Thyroid gland (tissue), 4 donors: ENCODE data around the gene NMNAT1. TPM values are rescaled to one million over a fixed set of nuclear protein-coding genes. Genes with fewer than 3 reads are reported as not detected.
"Not testable (repeated sequence)": the region's sequence is repeated elsewhere in the genome, so short reads cannot be mapped to it uniquely, and the experiment has no call there.

Experiments
- DNase-seq, 2 donors: peaks; one replicate each; pipeline ENCODE4 v3.0.0-alpha.2; 2019
- H3K27ac ChIP-seq, 3 donors: fragments of 200-600 bp; sonication (generic); 1 replicate in 2 of 3; 2 replicates in 1 of 3; pipeline ENCODE4 v1.5.1; 2016 to 2019; ENCODE audit warnings: mild to moderate bottlenecking in 1 of 3, moderate library complexity in 1 of 3
- H3K27me3 ChIP-seq: fragments of 200-600 bp; sonication (generic); one replicate; pipeline ENCODE4 v1.5.1; 2019
- H3K36me3 ChIP-seq, 2 donors: fragments of 200-600 bp; sonication (generic); one replicate each; pipeline ENCODE4 v1.5.1; 2016 to 2019
- H3K4me1 ChIP-seq, 2 donors: fragments of 200-600 bp; sonication (generic); one replicate each; pipeline ENCODE4 v1.5.1; 2017 to 2019
- H3K4me3 ChIP-seq, 3 donors: fragments of 200-600 bp; sonication (generic); replicated peaks in 1 of 3; 1 replicate in 2 of 3; 2 replicates in 1 of 3; pipeline ENCODE4 v1.5.1; 2016; ENCODE audit warnings: mild to moderate bottlenecking in 1 of 3
- H3K9me3 ChIP-seq: fragments of 200-600 bp; sonication (generic); one replicate; pipeline ENCODE4 v1.5.1; 2017
- CTCF ChIP-seq, 6 experiments: fragments of 200-600 bp in 3 of 6; fragments of 450-650 bp in 3 of 6; sonication (generic) in 3 of 6; IDR thresholded peaks; one replicate each; pipeline ENCODE4 v1.5.1; 2016 to 2019; ENCODE audit warnings: antibody characterized with exemption in 6 of 6, mild to moderate bottlenecking in 2 of 6, inconsistent platforms in 1 of 6, moderate library complexity in 1 of 6
- POLR2A ChIP-seq, 2 donors: fragments of 450-650 bp; IDR thresholded peaks; one replicate each; pipeline ENCODE4 v1.6.1; 2017; ENCODE audit warnings: antibody characterized with exemption in 2 of 2, mild to moderate bottlenecking in 2 of 2, moderate library complexity in 1 of 2
- WGBS, 2 donors: methylation state at CpG; one replicate each; pipeline ENCODE4 v1.1.5; 2017; 5-methylcytosine and 5-hydroxymethylcytosine counted together
- intact Hi-C: fragments of 100-400 bp; cut with DNase I; formaldehyde crosslinking; loops from one replicate; pipeline ENCODE4 v1.15.1; 2023
- total RNA-seq, 4 donors: library from RNA; depleted of rRNA; stranded (reverse); fragments of >200 nt; gene quantifications; one replicate each; pipeline ENCODE4 v1.2.3, GENCODE V29; 2016

Gene NMNAT1
- total RNA-seq, 4 donors from 2014 or later, result 10.7 to 18.4 (median 14.7) TPM

GRCh38 chr1:9910423-9911178 lies 32.7 kb upstream of the NMNAT1 start:
- 0 to 1% methylated on average over 21 to 34 of the region's 45 CpGs for WGBS, 2 donors

GRCh38 chr1:9912264-9912936 lies 30.9 kb upstream of the NMNAT1 start:
- peaks cover 17 to 20% of the 10 kb centered on the region in 2 donors for H3K4me1 ChIP-seq
- H3K9me3 ChIP-seq, result no peaks in the 10 kb centered on the region
- no peaks in the 10 kb centered on the region for H3K27me3 ChIP-seq
- H3K27ac ChIP-seq, result no peak overlapping the region
- 79% methylated on average over 12 of the region's 12 CpGs for WGBS, 2 donors
- no peak overlapping the region for H3K4me3 ChIP-seq
- no peak for DNase-seq
- TF ChIP-seq CTCF (IDR thresholded peaks at IDR 0.05), result no peak
- H3K36me3 ChIP-seq, result no peaks in the 10 kb centered on the region
- intact Hi-C loops, result no loop called here

More at GRCh38 chr1:9910423-9911178, 32.7 kb upstream of the NMNAT1 start:
- H3K36me3 ChIP-seq, result no peaks in the 10 kb centered on the region
- peaks cover 17 to 21% of the 10 kb centered on the region in 2 donors for H3K4me1 ChIP-seq
- intact Hi-C loops, result no loop called here
- no peak for TF ChIP-seq CTCF (IDR thresholded peaks at IDR 0.05)
- TF ChIP-seq POLR2A (IDR thresholded peaks at IDR 0.05), result peak; percentile 78 to 89
- no peaks in the 10 kb centered on the region for H3K9me3 ChIP-seq
- H3K27me3 ChIP-seq, result no peaks in the 10 kb centered on the region
- DNase-seq, result peak; percentile 100
- H3K27ac ChIP-seq, result peak overlapping the region; percentile 89 to 97 (median 91)
- peak overlapping the region; percentile 41 to 50 (median 48) for H3K4me3 ChIP-seq

GRCh38 chr1:9914610-9914937 lies 28.7 kb upstream of the NMNAT1 start:
- no peaks in the 10 kb centered on the region for H3K9me3 ChIP-seq
- H3K27ac ChIP-seq, result no peak overlapping the region
- no peak overlapping the region for H3K4me3 ChIP-seq
- H3K36me3 ChIP-seq, result no peaks in the 10 kb centered on the region
- TF ChIP-seq CTCF (IDR thresholded peaks at IDR 0.05) (peak in 1 of 6 experiments; percentile 29), POLR2A (IDR thresholded peaks at IDR 0.05) (no peak)
- intact Hi-C loops, result no loop called here
- 89 to 91% methylated on average over 2 of the region's 2 CpGs for WGBS, 2 donors
- no peak for DNase-seq
- peaks cover 7 to 8% of the 10 kb centered on the region in 2 donors for H3K4me1 ChIP-seq
- H3K27me3 ChIP-seq, result no peaks in the 10 kb centered on the region

- no peak for TF ChIP-seq CTCF (IDR thresholded peaks at IDR 0.05)
- TF ChIP-seq POLR2A (IDR thresholded peaks at IDR 0.05), result no peak
- no peak overlapping the region for H3K27ac ChIP-seq
- no peaks in the 10 kb centered on the region for H3K27me3 ChIP-seq
- intact Hi-C loops, result no loop called here
- 88 to 96% methylated on average over 2 of the region's 2 CpGs for WGBS, 2 donors
- no peak for DNase-seq
- peaks cover 1 to 7% of the 10 kb centered on the region in 2 donors for H3K4me1 ChIP-seq
- no peaks in the 10 kb centered on the region for H3K36me3 ChIP-seq
- no peaks in the 10 kb centered on the region for H3K9me3 ChIP-seq
- H3K4me3 ChIP-seq, result no peak overlapping the region
Measured at GRCh38 chr1:9916452-9916851, 26.8 kb upstream of the NMNAT1 start.

- H3K9me3 ChIP-seq, H3K36me3 ChIP-seq, H3K27ac ChIP-seq, DNase-seq, H3K4me3 ChIP-seq, H3K27me3 ChIP-seq, intact Hi-C loops: not testable (repeated sequence)
- peaks cover 0 to 14% of the 10 kb centered on the region in 2 donors for H3K4me1 ChIP-seq
- 87 to 100% methylated on average over 3 of the region's 3 CpGs for WGBS, 2 donors
Measured at GRCh38 chr1:9917495-9917894, 25.8 kb upstream of the NMNAT1 start.
